Kidney epithelial cell (primary cell): ENCODE measurements around the gene ACR. TPM values are rescaled to one million over a fixed set of nuclear protein-coding genes. Genes with fewer than 3 reads are reported as not detected.
"Not testable (repeated sequence)": the region's sequence is repeated elsewhere in the genome, so short reads cannot be mapped to it uniquely, and the experiment has no call there.

Experiments
- DNase-seq: peaks from one replicate; pipeline ENCODE4 v3.0.0-alpha.2; 2010; ENCODE audit warnings: low read depth
- H3K27me3 ChIP-seq: 2 replicates; pipeline ENCODE4 v1.6.0; 2011; ENCODE audit warnings: low read length; ENCODE audit not compliant: control insufficient read depth, insufficient read depth
- H3K36me3 ChIP-seq: 2 replicates; pipeline ENCODE4 v1.5.1; 2011; ENCODE audit warnings: low read length; ENCODE audit not compliant: control insufficient read depth, insufficient read depth
- H3K4me3 ChIP-seq: 2 replicates; pipeline ENCODE4 v1.5.1; 2011; ENCODE audit warnings: low read depth, mild to moderate bottlenecking, control low read depth, low read length
- CTCF ChIP-seq: IDR thresholded peaks from 2 replicates; pipeline ENCODE4 v1.5.1; 2011; ENCODE audit warnings: mild to moderate bottlenecking, moderate library complexity, low read length, control low read depth, inconsistent platforms; ENCODE audit not compliant: insufficient read depth, poor library complexity, severe bottlenecking
- total RNA-seq: library from RNA; depleted of rRNA; stranded (reverse); fragments of >200 nt; gene quantifications from 2 replicates; pipeline ENCODE4 v1.2.3, GENCODE V29; 2015

The ACR gene
- total RNA-seq, 1 donor from 2014 or later, result not detected

DNA sequence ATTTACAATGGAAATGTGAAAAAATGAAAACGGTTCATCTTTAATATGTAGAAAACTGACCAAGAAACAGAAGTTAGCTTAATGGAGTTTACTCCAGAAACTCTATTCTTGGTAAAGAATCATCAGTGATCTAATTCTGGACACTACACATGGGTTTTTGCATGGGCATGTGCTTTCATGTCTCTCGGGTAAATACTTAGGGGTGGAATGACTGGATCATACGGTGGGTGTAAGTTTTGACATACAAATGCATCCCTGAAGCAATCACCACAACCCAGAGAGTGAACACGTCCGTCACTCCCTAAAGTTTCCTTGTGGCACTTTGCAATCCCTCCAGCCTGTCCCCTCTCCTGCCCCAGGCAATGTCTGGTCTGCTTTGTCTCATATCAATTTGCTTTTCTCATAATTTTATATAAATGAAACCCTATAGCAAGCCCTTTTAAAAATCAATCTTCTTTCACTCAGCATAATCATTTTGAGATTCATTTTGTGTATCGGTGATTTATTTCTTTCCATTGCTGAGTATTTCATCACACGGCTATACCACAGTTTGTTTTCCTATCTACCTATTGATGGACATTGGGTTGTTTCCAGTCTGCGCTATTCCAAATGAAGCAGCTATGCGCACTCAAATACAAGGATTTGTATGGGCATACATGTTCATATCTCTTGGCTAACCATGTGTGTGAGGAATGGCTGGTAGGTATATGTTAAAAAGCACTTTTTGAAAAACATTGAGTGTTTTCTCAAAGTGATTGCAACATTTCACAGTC lies 11.5 kb downstream of the ACR start:
- not testable (repeated sequence) for H3K4me3 ChIP-seq, H3K36me3 ChIP-seq, DNase-seq, H3K27me3 ChIP-seq

GRCh38 chr22:50755251-50755650 lies 17.2 kb downstream of the ACR start:
- H3K4me3 ChIP-seq, H3K27me3 ChIP-seq, H3K36me3 ChIP-seq, DNase-seq: not testable (repeated sequence)

DNA sequence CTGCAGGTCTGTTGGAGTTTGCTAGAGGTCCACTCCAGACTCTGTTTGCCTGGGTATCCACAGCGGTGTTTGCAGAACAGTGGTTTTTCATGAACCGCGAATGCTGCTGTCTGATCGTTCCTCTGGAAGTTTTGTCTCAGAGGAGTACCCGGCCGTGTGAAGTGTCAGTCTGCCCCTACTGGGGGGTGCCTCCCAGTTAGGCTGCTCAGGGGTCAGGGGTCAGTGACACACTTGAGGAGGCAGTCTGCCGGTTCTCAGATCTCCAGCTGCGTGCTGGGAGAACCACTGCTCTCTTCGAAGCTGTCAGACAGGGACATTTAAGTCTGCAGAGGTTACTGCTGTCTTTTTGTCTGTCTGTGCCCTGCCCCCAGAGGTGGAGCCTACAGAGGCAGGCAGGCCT lies 18.4 kb downstream of the ACR start:
- H3K4me3 ChIP-seq, H3K27me3 ChIP-seq: not testable (repeated sequence)

GRCh38 chr22:50756949-50757491 lies 19.0 kb downstream of the ACR start:
- TF ChIP-seq CTCF, result peak; percentile 32
- peak overlapping the region; percentile 47 for H3K4me3 ChIP-seq
- not testable (repeated sequence) for DNase-seq, H3K27me3 ChIP-seq, H3K36me3 ChIP-seq

More for the DNA sequence above, 18.4 kb downstream of the ACR start:
- not testable (repeated sequence) for DNase-seq, H3K36me3 ChIP-seq

DNA sequence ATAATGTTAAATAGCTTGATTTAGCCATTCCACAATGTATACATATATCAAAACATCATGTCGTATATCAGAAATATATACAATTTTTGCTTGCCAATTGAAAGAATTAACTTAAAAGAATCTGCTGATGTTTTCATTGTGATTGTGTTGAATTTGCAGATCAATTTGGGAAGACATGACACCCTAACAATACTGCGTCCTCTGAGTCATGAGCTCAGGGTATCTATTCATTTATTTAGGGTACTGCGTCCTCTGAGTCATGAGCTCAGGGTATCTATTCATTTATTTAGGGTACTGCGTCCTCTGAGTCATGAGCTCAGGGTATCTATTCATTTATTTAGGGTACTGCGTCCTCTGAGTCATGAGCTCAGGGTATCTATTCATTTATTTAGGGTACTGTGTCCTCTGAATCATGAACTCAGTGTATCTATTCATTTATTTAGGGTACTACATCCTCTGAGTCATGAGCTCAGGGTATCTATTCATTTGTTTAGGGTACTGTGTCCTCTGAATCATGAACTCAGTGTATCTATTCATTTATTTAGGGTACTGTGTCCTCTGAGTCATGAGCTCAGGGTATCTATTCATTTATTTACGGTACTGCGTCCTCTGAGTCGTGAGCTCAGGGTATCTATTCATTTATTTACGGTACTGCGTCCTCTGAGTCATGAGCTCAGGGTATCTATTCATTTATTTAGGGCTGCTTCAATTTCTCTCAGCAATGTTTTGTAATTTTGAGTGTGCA lies 21.8 kb downstream of the ACR start:
- not testable (repeated sequence) for H3K36me3 ChIP-seq, H3K27me3 ChIP-seq, H3K4me3 ChIP-seq, DNase-seq

GRCh38 chr22:50761829-50762228 lies 23.8 kb downstream of the ACR start:
- DNase-seq, H3K4me3 ChIP-seq, H3K27me3 ChIP-seq, H3K36me3 ChIP-seq: not testable (repeated sequence)

DNA sequence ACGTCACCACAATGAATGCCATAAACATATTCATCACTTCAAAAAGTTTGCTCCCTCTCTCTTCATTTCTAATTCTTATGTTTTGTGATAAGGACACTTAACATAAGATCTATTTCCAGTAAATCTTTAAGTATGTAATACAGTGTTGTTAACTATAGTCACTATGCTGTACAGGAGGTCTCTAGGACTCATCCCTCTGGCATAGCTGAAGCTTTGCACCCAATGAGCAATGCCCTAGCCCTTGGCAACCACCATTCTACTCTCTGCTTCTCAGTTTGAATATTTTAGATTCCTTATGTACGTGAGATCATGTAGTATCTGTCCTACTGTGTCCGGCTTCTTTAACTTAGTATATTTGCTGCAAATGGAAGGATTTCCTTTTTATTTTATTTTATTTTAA lies 26.3 kb downstream of the ACR start:
- H3K27me3 ChIP-seq, DNase-seq, H3K4me3 ChIP-seq, H3K36me3 ChIP-seq: not testable (repeated sequence)

GRCh38 chr22:50775132-50775531 lies 37.1 kb downstream of the ACR start:
- DNase-seq, H3K36me3 ChIP-seq: not testable (repeated sequence)

GRCh38 chr22:50777631-50778030 lies 39.6 kb downstream of the ACR start:
- not testable (repeated sequence) for DNase-seq, H3K27me3 ChIP-seq, H3K36me3 ChIP-seq, H3K4me3 ChIP-seq

More at GRCh38 chr22:50775132-50775531, 37.1 kb downstream of the ACR start:
- TF ChIP-seq CTCF, result peak; percentile 70
- not testable (repeated sequence) for H3K4me3 ChIP-seq, H3K27me3 ChIP-seq

DNA sequence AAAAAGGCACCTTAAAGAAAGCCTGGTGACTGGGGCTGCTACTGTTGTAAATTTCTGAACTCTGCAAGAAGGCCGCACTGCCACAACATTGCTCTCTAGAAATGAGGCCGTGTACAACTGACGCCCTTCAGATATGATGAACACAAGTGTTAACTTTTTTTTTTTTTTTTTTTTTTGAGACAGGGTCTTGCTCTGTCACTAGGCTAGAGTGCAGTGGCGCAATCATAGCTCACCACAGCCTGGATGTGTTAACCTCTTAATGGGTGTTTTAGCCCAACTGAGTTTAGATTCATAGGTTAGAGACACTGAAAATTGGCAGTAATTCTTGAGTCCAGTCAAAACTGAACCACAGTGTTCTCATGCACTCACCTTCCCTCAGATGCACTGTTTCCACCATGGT lies 42.2 kb downstream of the ACR start:
- not testable (repeated sequence) for H3K27me3 ChIP-seq, H3K4me3 ChIP-seq, DNase-seq, H3K36me3 ChIP-seq

GRCh38 chr22:50782253-50782652 lies 44.2 kb downstream of the ACR start:
- H3K36me3 ChIP-seq, H3K27me3 ChIP-seq, H3K4me3 ChIP-seq, DNase-seq: not testable (repeated sequence)

GRCh38 chr22:50783033-50783879 lies 45.3 kb downstream of the ACR start, which contains the start of gene RABL2B:
TSS of gene RABL2B (minus strand) at chr22:50783636. CDS start at chr22:50782294, 1,342 bp downstream.
- H3K36me3 ChIP-seq, H3K27me3 ChIP-seq: not testable (repeated sequence)
- peak; percentile 29 for DNase-seq
- H3K4me3 ChIP-seq, result peak within 1 kb of the TSS; percentile 46
